NCI-H146 treated with DMSO at 0.1 percent for 48 hours (cell line): ENCODE measurements around the gene CHST8.
"Not testable (repeated sequence)": the region's sequence is repeated elsewhere in the genome, so short reads cannot be mapped to it uniquely, and the experiment has no call there.

Experiments used
- DNase-seq: peaks from one replicate; lab custom pipeline; 2025; ENCODE audit not compliant: unreplicated experiment; lab: John Stamatoyannopoulos, UW

The CHST8 gene

DNA sequence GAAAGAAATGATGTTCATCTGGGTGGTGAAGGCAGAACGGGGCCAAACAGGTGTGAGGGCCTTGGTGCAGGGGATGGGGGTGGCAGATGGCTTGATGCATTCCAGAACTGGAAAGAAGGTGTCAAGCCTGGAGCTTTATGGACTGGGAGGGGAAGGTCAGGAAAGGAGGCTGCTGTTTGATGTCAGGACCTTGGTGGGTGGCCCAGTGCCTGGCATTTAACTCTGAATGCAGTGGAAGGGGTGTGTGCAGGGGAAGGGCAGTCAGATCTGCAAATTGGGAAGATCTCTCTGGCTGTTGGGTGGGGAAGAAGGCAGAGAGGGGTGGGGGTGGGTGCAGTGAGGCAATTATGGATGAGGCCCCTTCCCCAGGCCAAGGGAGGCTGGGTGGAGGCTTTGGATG lies 186.6 kb downstream of the CHST8 start:
- DNase-seq, result no peak

DNA sequence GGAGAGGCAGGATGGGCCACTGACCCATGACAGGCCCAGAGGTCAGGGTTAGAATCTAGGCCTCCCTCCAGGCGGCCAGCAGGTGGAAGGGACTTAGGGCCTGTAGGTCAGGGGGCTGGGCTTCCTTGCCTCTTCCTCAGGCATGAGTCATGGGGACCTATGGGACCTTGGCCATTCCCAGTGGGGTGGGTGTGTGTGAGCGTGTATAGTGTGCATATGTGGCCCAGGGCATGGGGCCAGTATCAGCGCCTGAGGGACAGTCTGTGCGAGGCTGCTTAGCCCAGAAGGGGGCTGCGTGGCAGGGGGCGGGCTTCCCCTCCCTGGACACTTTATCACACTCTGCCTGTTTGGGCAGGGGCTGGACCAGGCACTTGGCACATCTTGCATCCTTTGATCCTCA lies 188.2 kb downstream of the CHST8 start:
- no peak for DNase-seq

DNA sequence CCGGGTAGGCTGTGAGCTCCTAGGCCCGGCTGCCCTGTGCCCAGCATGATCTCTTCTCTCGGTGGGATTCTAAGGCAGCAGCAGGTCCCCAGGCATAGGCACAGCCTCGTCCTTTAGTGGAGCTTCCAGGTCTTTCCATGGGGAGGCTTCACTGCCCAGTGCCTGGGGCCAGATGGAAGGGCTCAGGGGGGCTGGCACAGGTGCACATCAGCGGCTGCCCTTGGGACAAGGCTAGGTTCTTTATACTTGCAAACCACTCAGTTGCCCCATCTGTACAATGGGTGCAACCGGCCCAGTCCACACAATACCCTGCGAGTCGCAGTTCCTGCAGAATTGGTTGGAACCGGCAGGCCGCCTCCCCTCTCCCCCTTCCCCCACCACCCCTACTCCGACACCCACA lies 189.1 kb downstream of the CHST8 start:
- no peak for DNase-seq

DNA sequence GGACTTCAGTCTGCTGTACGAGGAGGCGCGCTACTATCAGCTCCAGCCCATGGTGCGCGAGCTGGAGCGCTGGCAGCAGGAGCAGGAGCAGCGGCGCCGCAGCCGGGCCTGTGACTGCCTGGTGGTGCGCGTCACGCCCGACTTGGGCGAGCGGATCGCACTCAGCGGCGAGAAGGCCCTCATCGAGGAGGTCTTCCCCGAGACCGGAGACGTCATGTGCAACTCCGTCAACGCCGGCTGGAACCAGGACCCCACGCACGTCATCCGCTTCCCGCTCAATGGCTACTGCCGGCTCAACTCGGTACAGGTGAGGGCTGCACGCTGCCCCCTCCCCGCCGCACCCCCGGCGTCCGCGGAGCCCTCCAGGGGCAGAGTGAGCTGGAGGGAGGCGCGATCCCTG lies 189.5 kb downstream of the CHST8 start:
- no peak for DNase-seq

DNA sequence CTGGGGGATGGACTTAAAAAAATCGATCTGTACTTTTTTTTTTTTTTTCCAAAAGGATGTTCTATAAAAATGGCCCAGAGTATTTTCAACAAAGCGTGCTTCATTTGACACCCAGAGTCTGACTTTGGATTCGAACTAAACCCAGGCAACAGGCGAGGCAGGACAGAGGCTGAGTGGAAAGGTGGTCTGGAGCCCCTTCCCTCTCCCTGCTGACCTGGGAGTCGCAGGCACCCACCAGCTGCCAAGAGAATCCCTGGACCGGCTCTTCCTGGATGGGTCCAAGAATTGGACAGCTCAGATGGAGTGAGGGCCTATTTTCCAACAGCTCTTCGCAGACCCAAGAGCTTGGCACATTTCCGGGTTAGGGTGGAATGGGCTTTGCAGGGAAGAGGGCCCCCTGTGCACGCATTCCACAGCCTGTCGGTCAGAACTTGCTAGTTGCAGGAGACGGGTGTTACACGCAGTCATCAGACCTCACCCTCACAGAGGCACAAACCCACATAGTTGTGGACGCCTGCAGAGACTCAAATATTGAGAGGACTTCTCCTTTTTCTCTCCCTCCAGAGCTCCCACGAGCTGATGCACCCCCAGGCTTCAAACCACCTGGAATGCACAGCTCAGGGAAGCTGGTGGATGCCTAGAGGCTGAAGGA lies 190.1 kb downstream of the CHST8 start:
- no peak for DNase-seq

DNA sequence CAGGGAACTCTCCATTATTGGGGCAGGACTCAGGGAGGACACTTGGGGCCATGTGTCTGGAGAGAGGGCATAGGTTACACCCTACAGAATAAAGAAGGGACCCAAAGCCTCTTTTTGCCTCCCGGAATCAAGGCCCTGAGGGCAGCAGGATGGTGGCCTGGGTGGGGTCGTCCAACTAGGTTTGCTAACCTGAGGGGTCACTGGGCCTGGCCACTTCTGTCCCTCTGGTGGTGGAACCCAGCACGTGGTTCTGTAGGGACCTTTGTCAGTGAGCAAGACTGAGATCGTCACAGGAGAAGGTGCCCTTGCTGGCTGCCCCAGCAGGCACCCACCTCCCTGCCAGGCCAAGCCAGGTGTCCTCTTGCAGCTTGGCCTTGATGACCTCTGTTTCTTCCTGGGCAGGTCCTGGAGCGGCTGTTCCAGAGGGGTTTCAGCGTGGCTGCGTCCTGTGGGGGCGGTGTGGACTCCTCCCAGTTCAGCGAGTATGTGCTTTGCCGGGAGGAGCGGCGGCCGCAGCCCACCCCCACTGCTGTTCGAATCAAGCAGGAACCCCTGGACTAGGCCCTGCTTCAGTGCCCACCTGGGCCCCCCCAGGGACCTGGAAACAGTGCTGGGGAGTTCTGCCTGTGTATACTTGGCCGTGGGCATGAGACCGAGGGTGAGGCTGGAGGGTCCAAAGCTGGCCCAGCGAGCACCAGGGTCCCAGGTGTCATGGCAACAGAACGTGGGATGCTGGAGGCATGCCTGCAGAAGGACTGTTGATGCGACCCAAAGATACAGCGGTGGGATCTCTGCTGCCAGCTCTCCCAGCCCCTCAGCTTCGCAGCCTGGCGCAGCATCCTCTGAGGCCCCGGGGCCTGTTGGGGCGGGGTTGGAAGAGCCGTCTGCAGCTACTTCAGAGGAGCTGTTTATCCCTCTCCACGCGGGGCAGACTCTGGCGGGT lies 190.9 kb downstream of the CHST8 start:
- DNase-seq, result no peak

DNA sequence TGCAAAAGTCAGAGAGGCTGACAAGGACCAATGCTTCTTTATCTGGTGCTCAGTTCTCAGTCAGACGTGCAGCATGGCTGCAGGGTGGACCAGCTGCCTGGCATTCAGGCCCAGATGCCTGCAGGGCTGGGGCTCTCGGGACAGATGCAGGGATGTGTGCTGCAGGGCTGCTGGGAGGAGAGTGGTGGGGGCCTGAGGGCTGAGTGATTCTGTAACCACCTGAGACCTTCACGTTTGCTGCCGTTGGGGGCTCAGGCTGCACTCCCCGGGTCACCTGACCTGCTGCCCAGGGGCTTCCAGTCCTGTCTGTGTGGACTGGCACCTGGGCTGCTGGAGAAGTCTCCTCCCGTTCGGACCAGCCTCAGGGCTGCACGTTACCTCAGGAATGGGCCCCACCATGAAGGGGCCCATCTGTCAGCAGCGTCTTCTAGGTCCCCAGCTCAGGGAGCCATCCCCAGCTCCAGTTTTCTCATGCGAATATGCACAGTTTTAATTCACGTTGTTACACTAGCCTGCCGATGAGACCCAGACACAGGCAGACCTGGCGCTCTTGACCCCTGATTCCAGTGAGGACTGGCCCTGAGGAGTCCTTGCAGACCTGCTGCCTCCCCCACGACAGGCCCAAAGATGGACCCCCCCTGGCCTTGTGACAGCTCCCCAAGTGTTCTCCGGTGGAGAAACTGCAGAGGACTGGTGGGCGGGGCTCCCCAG lies 191.8 kb downstream of the CHST8 start:
- DNase-seq, result no peak

DNA sequence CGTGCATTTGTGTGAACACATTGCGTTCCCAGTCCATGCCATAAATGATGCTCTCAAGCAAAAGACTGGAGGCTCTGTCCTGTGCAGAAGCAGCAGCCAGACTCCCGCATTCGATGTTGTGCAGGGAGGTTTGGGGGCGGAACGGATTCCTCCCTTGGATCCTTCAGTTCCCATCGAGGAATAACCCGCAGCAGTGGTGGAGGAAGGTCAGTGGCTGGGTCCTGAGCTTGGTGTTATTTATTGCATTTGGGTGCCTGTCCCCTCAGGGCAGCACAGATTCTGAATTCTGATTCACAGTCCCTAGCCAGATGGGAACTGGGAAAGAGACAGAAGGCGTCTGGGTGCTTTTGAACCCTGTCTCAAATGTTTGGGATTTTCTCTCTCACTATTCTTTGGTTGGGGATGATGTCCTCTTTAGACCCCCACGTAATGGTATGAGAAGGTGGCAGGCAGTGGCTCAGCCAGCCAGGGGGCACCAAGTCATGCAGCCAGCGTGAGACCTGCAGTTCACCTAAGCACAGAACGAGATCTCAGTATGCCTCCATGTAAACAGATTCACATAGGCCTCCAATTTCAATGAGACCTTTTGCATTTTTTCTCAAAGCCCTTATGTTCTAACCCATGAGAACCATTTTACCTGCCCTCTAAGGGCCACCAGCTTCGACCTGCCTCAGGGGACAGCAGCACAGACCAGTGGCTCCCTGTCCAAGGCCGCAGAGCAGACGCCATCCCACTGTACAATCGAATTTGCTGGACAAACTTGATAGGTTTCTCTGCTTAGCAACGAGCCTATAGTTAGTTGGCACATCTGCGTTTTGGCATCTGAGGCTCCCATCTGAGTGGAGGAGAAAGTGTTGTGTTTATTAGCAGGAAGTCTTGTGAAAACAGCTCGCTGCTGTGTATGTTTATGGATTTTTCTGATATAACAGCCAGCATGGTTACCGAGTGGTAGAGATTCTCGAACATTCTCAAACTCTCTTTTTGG lies 192.7 kb downstream of the CHST8 start:
- DNase-seq, result no peak

DNA sequence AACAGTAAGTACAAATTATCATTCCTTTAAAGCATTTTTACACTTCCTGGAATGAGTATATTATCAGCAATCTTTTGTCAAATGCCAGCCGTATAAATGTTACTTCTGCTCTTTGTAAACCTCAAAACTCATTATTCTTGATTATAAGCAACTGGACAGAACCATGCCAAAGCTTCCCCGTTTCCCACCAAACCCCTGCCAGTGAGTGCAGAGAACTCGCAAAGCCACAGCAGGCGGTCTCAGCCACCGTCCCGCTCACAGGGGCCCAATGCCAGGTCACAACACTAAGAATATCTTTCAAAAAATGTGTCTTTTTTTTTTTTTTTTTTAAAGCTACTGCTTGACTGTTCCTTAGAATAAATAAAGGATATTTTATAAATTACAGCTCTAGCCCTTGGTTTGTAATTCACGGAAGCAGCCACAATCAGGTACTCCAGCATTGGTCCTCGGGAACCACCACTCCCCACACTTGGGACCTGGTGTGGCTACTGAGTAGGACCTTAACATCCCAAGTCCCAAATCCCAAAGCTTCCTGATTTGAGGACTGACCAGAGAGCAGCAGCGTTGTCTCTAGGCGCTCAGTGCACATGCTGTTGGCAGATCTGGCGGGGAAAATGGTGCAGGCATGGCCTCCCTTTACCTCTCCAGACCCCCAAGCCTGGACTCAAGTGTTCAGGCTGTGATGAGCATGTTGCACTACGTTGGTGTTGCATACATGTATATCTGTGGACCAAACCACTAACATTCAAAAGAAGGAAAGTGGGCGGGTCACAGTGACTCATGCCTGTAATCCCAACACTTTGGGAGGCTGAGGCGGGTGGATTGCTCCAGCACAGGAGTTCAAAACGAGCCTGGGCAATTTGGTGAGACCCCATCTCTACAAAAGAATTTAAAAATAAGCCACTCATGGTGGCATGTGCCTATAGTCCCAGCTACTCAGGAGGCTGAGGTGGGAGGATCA lies 193.9 kb downstream of the CHST8 start:
- no peak for DNase-seq

DNA sequence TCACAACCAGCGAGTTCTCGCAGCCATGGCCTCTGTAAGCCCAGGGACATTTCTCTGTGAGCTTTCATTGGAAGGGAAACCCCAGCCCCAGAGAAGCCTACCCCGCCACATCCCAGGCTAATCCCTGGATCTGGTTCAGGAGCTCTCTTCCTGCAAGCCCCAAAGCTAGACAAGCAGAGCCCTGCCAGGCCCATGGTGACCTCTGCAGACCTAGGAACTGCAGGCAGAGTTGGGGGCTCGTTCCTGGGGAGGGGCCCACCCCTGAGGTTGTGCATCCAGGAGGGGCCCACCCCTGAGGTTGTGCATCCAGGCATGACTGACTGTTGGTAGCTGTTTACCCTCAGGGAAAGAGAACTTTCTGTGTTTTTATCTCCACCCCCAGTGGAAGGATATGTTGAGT lies 196.7 kb downstream of the CHST8 start:
- DNase-seq, result no peak

GRCh38 chr19:33819078-33819477 lies 197.3 kb downstream of the CHST8 start:
- not testable (repeated sequence) for DNase-seq

DNA sequence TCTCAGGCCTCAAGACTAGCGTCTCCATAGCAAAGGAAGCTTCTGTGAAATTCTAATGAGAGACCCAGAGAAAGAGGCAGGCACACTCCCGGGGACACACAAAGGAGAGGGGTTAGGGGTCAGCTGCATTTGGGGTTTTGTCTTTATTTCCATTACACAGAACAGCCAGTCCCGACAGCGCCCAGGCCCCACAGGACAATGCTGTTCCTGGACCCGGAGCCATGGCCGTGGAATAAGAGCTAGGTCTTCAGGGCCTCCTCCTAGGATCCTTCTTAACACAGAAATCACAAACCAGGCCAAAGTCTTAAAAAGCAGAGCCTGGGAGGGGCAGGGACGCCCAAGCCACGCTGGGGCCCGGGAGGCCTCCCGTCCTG lies 197.7 kb downstream of the CHST8 start:
- no peak for DNase-seq

- no peak for DNase-seq
These were observed 198.4 kb downstream of the CHST8 start for GRCh38 chr19:33819880-33820781.

- DNase-seq, result no peak
These were observed 200.1 kb downstream of the CHST8 start for GRCh38 chr19:33821871-33822270.
